GM12878 (cell line): Measurements from ENCODE around the gene RACK1. TPM values are rescaled to one million over a fixed set of nuclear protein-coding genes. Genes with fewer than 3 reads are reported as not detected.

Experiments used
- BHLHE40 ChIP-seq, 2 experiments: fragments of 450-650 bp in 1 of 2; IDR thresholded peaks; 2 replicates each; pipeline ENCODE4 v1.6.1; 2011 to 2017; ENCODE audit warnings: low read depth in 2 of 2, borderline replicate concordance in 1 of 2, improper control_type of control experiment in 1 of 2, low read length in 1 of 2, mild to moderate bottlenecking in 1 of 2
- CBFB ChIP-seq: IDR thresholded peaks from 2 replicates; pipeline ENCODE4 v1.6.1; 2016; ENCODE audit warnings: antibody characterized with exemption, low read depth
- CTCF ChIP-seq, 3 experiments: IDR thresholded peaks in 2 of 3; conservative IDR thresholded peaks in 1 of 3; 2 replicates each; pipeline ENCODE4 v1.5.1; 2011; ENCODE audit warnings: low read depth in 3 of 3, low read length in 3 of 3, mild to moderate bottlenecking in 3 of 3, control low read depth in 2 of 3, moderate library complexity in 2 of 3, inconsistent platforms in 1 of 3, mixed read lengths in 1 of 3; ENCODE audit not compliant: control insufficient read depth in 2 of 3, insufficient read depth in 1 of 3; ENCODE audit errors: extremely low read depth in 1 of 3
- FOXK2 ChIP-seq: fragments of 450-650 bp; IDR thresholded peaks from 2 replicates; pipeline ENCODE4 v1.6.1; 2017; ENCODE audit warnings: mild to moderate bottlenecking, moderate library complexity
- HSF1 ChIP-seq: fragments of 150-350 bp; IDR thresholded peaks from 2 replicates; pipeline ENCODE4 v1.6.1; 2014; ENCODE audit warnings: mild to moderate bottlenecking, low read depth, low read length
- LARP7 ChIP-seq: fragments of 450-650 bp; IDR thresholded peaks from 2 replicates; pipeline ENCODE4 v1.6.1; 2017; ENCODE audit warnings: mild to moderate bottlenecking
- POU2F2 ChIP-seq: IDR thresholded peaks from 3 replicates; pipeline ENCODE4 v1.6.1; 2011; ENCODE audit warnings: low read depth, mild to moderate bottlenecking, low read length, borderline replicate concordance
- PRDM15 ChIP-seq: fragments of 450-650 bp; formaldehyde crosslinking; IDR thresholded peaks from 2 replicates; pipeline ENCODE4 v1.4.0; 2020; ENCODE audit warnings: mild to moderate bottlenecking, moderate library complexity
- RB1 ChIP-seq: fragments of 450-650 bp; formaldehyde crosslinking; IDR thresholded peaks from 2 replicates; pipeline ENCODE4 v1.6.1; 2017; ENCODE audit warnings: mild to moderate bottlenecking, borderline replicate concordance
- RCOR1 ChIP-seq: conservative IDR thresholded peaks from 2 replicates; pipeline ENCODE4 v1.6.1; 2012; ENCODE audit warnings: low read depth, low read length, improper control_type of control experiment
- SPI1 ChIP-seq: IDR thresholded peaks from 2 replicates; pipeline ENCODE4 v1.6.1; 2011; ENCODE audit warnings: low read depth, mild to moderate bottlenecking, low read length, moderate library complexity, borderline replicate concordance; ENCODE audit not compliant: insufficient read depth
- USF2 ChIP-seq: IDR thresholded peaks from 2 replicates; pipeline ENCODE4 v1.6.1; 2011; ENCODE audit warnings: low read depth, low read length, improper control_type of control experiment, borderline replicate concordance
- WRNIP1 ChIP-seq: IDR thresholded peaks from 2 replicates; pipeline ENCODE4 v1.6.1; 2011; ENCODE audit warnings: low read depth, low read length, improper control_type of control experiment, borderline replicate concordance
- ZBTB40 ChIP-seq: fragments of 450-650 bp; IDR thresholded peaks from 2 replicates; pipeline ENCODE4 v1.6.1; 2016; ENCODE audit warnings: mild to moderate bottlenecking, moderate library complexity, borderline replicate concordance
- ZNF207 ChIP-seq: fragments of 450-650 bp; IDR thresholded peaks from 2 replicates; pipeline ENCODE4 v1.6.1; 2014; ENCODE audit warnings: antibody characterized with exemption, mild to moderate bottlenecking, borderline replicate concordance
- ZNF24 ChIP-seq: fragments of 450-650 bp; IDR thresholded peaks from 2 replicates; pipeline ENCODE4 v1.6.1; 2017; ENCODE audit warnings: antibody characterized with exemption, mild to moderate bottlenecking
- polyA plus RNA-seq, 11 experiments: library from polyadenylated mRNA; depleted of rRNA in 4 of 11; unstranded in 6 of 11; stranded (reverse) in 5 of 11; fragments of >200 nt; fragmentation: Nextera tagmentation in 4 of 11; fragmentation: Illumina TruSeq in 1 of 11; extraction: Ambion mirVana in 4 of 11; extraction: Trizol in 1 of 11; gene quantifications; 1 replicate in 1 of 11; 2 replicates in 10 of 11; pipeline versions ENCODE4 v1.2.1 to v1.2.3, GENCODE V29; 2011 to 2016; ENCODE audit warnings: inconsistent platforms in 2 of 11, missing spikeins in 2 of 11, low read depth in 1 of 11
- total RNA-seq, 4 experiments: library from RNA; depleted of rRNA in 3 of 4; stranded (reverse); fragments of >200 nt in 3 of 4; fragmentation: Illumina TruSeq in 1 of 4; extraction: Trizol in 1 of 4; gene quantifications; 2 replicates each; pipeline versions ENCODE4 v1.2.1 to v1.2.3, GENCODE V29; 2013 to 2021

RACK1 gene
- total and polyA plus RNA-seq, 10 of the 15 experiments (the other 5 are each of a cell fraction or from before 2014, with no cell fraction given) = 1,365 to 6,584 (median 4,167) TPM

GRCh38 chr5:181223058-181223728 is 20.5 kb downstream of the RACK1 start, which contains the start of gene TRIM41 (continued):
- TF ChIP-seq PRDM15 (no peak), LARP7 (peak; percentile 93), SPI1 (peak; percentile 66; the same call in 1 of the 2 replicates), BHLHE40 (IDR thresholded peaks at IDR 0.05; ENCODE audit: borderline replicate concordance in 1 of 2, low read depth in 2 of 2, low read length in 1 of 2) (peak; percentile 65 to 74; a peak in 3 of 4 replicates), USF2 (no peak), HSF1 (no peak), CBFB (peak; percentile 90), ZBTB40 (peak; percentile 98), FOXK2 (peak; percentile 67; the same call in 1 of the 2 replicates), RCOR1 (no peak), POU2F2 (peak; percentile 72), WRNIP1 (no peak), ZNF24 (peak; percentile 55; the same call in 1 of the 2 replicates), ZNF207 (peak; percentile 97), CTCF (IDR thresholded peaks at IDR 0.05 in 2 of 3, conservative IDR thresholded peaks at IDR 0.05 in 1 of 3; ENCODE audit: control insufficient read depth in 2 of 3, extremely low read depth in 1 of 3, insufficient read depth in 1 of 3, low read depth in 3 of 3, low read length in 3 of 3) (peak in 1 of 3 experiments; percentile 12; a peak in 1 of 6 replicates), RB1 (peak; percentile 73; the same call in 1 of the 2 replicates)
